DMS114 treated with DMSO at 0.1 percent for 48 hours (cell line): ENCODE data around the gene ITCH.

ENCODE experiments used
- DNase-seq: peaks from one replicate; lab custom pipeline; 2025; ENCODE audit not compliant: unreplicated experiment; lab: John Stamatoyannopoulos, UW

The ITCH gene

GRCh38 chr20:34544109-34544796 lies 181.2 kb downstream of the ITCH start:
- DNase-seq: no peak

- DNase-seq: no peak
Observed at GRCh38 chr20:34546751-34547181, 183.7 kb downstream of the ITCH start.

GRCh38 chr20:34547844-34548613 lies 185.0 kb downstream of the ITCH start:
- DNase-seq: no peak

- DNase-seq: no peak
Observed at GRCh38 chr20:34549291-34549928, 186.3 kb downstream of the ITCH start.

- DNase-seq: no peak
Observed at GRCh38 chr20:34549929-34550305, 186.8 kb downstream of the ITCH start.

GRCh38 chr20:34552569-34552968 lies 189.5 kb downstream of the ITCH start:
- no peak for DNase-seq

- no peak for DNase-seq
Observed at GRCh38 chr20:34553366-34553867, 190.3 kb downstream of the ITCH start.

- DNase-seq: no peak
Observed at GRCh38 chr20:34557936-34558319, 194.9 kb downstream of the ITCH start.

- peak; percentile 84 for DNase-seq
Observed at GRCh38 chr20:34558320-34559218, 195.5 kb downstream of the ITCH start, which contains the start of gene MAP1LC3A. TSS of gene MAP1LC3A (plus strand) at chr20:34558718. CDS start at chr20:34558869, 151 bp downstream.

- DNase-seq: no peak
Observed at GRCh38 chr20:34559311-34560140, 196.5 kb downstream of the ITCH start.

- DNase-seq: no peak
Observed at GRCh38 chr20:34560141-34560523, 197.1 kb downstream of the ITCH start.

GRCh38 chr20:34560614-34561013 lies 197.5 kb downstream of the ITCH start:
- no peak for DNase-seq
